ENCODE measurements around the gene ZDHHC11.
A peak's percentile ranks its signal among the peaks of the same experiment; 100 is the strongest.

The ZDHHC11 gene, protein sequence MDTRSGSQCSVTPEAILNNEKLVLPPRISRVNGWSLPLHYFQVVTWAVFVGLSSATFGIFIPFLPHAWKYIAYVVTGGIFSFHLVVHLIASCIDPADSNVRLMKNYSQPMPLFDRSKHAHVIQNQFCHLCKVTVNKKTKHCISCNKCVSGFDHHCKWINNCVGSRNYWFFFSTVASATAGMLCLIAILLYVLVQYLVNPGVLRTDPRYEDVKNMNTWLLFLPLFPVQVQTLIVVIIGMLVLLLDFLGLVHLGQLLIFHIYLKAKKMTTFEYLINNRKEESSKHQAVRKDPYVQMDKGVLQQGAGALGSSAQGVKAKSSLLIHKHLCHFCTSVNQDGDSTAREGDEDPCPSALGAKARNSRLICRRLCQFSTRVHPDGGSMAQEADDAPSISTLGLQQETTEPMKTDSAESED

GRCh38 chr5:850511-851006, at the start of gene ZDHHC11:
Gene ZDHHC11 (minus strand): TSS chr5:850986. CDS start chr5:850602, 384 bp downstream.
- no peak within 1 kb of the TSS for H3K4me3 ChIP-seq (ENCODE audit: low read depth, low read length)
- TF ChIP-seq CTCF (IDR thresholded peaks at IDR 0.05; ENCODE audit: insufficient read depth, low read length, missing control alignments): no peak
- ChIA-PET POLR2A (no interaction called here), CTCF (no interaction called here)
- no peak for DNase-seq (ENCODE audit: low read depth, low spot score)

GRCh38 chr5:893711-894110, 42.9 kb upstream of the ZDHHC11 start:
- no peak for TF ChIP-seq CTCF (IDR thresholded peaks at IDR 0.05; ENCODE audit: insufficient read depth, low read length, missing control alignments)
- POLR2A ChIA-PET: no interaction called here
- peak overlapping the region; percentile 95 for H3K4me3 ChIP-seq (ENCODE audit: low read depth, low read length)
- CTCF ChIA-PET: interaction anchor here (1.0 to 5.5 kb wide), 4 partner anchors 11 to 222 kb away, joined by 3 to 55 read pairs (median 11); no protein-coding TSS in a partner anchor
- DNase-seq (ENCODE audit: low read depth, low spot score): no peak

GRCh38 chr5:893137-893506, 42.3 kb upstream of the ZDHHC11 start:
- POLR2A ChIA-PET: interaction anchor here (1.1 kb wide), 1 partner anchor 10 kb away, joined by 4 read pairs; no protein-coding TSS in a partner anchor
- TF ChIP-seq CTCF (IDR thresholded peaks at IDR 0.05; ENCODE audit: insufficient read depth, low read length, missing control alignments): no peak
- CTCF ChIA-PET: interaction anchor here (1.0 to 5.5 kb wide), 4 partner anchors 11 to 275 kb away, joined by 3 to 55 read pairs (median 10); no protein-coding TSS in a partner anchor
- no peak for DNase-seq (ENCODE audit: low read depth, low spot score)
- H3K4me3 ChIP-seq (ENCODE audit: low read depth, low read length): peak overlapping the region; percentile 95

DNA sequence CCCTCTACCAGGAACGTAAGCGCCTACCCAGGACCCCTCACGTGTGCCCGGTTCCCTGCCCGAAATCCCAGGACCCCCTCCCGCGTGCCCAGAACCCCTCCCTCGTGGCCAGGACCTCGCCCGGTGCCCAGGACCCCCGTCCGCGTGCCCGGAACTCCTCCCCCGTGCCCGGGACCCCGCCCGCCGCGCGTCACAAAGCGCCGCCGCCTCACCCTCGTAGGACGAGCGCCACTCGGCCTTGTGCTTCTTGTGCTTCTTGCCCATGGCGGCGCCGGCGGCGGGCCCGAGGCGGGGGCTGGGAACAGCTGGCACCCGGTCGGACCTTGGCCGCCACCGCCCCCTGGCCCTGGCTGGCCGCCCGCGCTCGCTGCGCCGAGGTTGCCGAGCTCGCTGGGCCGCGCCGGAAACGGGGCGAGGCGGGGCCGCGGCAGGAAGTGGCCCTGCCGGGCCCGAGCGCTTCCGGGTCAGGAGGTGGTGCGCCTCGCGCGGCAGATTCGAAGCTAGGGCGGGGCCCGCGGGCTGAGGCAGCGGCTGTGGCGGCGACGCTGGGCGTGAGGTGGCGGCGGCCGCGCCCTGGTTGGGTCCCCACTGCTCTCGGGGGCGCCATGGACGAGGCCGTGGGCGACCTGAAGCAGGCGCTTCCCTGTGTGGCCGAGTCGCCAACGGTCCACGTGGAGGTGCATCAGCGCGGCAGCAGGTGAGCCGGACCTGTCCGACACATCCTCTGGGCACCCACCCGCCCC, 41.8 kb upstream of the ZDHHC11 start, which contains the start of the genes BRD9 and TRIP13:
Gene BRD9, minus strand, starts transcription at position 408 of the 743 bp plus-strand sequence. Its CDS starts 144 bp downstream, at position 264.
Gene TRIP13, plus strand, starts transcription at position 491 of the 743 bp plus-strand sequence. Its CDS starts 115 bp downstream, at position 606.
- no peak for DNase-seq (ENCODE audit: low read depth, low spot score)
- POLR2A ChIA-PET: interaction anchor here (0.6 to 1.1 kb wide), 3 partner anchors 10 to 453 kb away, joined by 3 to 4 read pairs (median 3); no protein-coding TSS in a partner anchor
- peak within 1 kb of the TSS; percentile 95 for H3K4me3 ChIP-seq (ENCODE audit: low read depth, low read length)
- TF ChIP-seq CTCF (IDR thresholded peaks at IDR 0.05; ENCODE audit: insufficient read depth, low read length, missing control alignments): no peak
- CTCF ChIA-PET: interaction anchor here (1.1 to 5.5 kb wide), 4 partner anchors 12 to 275 kb away, joined by 3 to 55 read pairs (median 10); no protein-coding TSS in a partner anchor

GRCh38 chr5:891837-892393, 41.1 kb upstream of the ZDHHC11 start:
- ChIA-PET POLR2A (interaction anchor here (0.6 to 1.1 kb wide), 3 partner anchors 11 to 454 kb away, joined by 3 to 4 read pairs (median 3); no protein-coding TSS in a partner anchor), CTCF (interaction anchor here (1.1 to 5.5 kb wide), 4 partner anchors 13 to 276 kb away, joined by 3 to 55 read pairs (median 10); no protein-coding TSS in a partner anchor)
- no peak for DNase-seq (ENCODE audit: low read depth, low spot score)
- TF ChIP-seq CTCF (IDR thresholded peaks at IDR 0.05; ENCODE audit: insufficient read depth, low read length, missing control alignments): no peak
- H3K4me3 ChIP-seq (ENCODE audit: low read depth, low read length): peak overlapping the region; percentile 95

Data from AG04449 (cell line).